Measurements from ENCODE around the gene CCDC73. TPM values are rescaled to one million over a fixed set of nuclear protein-coding genes. Genes with fewer than 3 reads are reported as not detected.

Gene CCDC73
- total RNA-seq, 1 donor from 2014 or later: not detected

DNA sequence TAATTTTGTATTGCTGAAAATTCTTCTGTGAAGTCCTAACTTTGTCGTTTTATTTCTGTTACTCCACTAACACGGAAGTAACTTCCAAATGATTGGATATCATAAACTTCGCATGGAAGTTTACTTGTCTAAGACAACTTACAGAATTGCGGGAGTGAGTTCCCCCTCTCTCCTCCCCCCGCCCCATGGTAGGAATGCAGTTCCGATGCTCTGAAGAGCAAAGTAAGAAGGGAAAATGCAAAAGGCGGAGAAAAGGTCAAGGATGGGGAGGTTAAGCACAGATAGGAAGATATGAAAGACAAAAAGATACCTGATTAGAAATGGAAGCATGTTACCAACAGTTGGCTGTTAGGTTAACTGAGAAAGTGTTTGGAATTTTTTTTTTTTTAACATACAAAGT is 209.5 kb downstream of the CCDC73 start:
- Mint-ChIP-seq H3K9me3 (ENCODE audit: low read depth) (no peaks in the 10 kb centered on the region), H3K36me3 (ENCODE audit: insufficient read depth) (peaks cover 7% of the 10 kb centered on the region), H3K27ac (peak overlapping the region; percentile 98), H3K4me1 (ENCODE audit: low read depth) (peaks cover 20% of the 10 kb centered on the region), H3K4me3 (ENCODE audit: low read depth) (peak overlapping the region; percentile 95), H3K27me3 (no peaks in the 10 kb centered on the region)
- TF ChIP-seq, protein P1, sequence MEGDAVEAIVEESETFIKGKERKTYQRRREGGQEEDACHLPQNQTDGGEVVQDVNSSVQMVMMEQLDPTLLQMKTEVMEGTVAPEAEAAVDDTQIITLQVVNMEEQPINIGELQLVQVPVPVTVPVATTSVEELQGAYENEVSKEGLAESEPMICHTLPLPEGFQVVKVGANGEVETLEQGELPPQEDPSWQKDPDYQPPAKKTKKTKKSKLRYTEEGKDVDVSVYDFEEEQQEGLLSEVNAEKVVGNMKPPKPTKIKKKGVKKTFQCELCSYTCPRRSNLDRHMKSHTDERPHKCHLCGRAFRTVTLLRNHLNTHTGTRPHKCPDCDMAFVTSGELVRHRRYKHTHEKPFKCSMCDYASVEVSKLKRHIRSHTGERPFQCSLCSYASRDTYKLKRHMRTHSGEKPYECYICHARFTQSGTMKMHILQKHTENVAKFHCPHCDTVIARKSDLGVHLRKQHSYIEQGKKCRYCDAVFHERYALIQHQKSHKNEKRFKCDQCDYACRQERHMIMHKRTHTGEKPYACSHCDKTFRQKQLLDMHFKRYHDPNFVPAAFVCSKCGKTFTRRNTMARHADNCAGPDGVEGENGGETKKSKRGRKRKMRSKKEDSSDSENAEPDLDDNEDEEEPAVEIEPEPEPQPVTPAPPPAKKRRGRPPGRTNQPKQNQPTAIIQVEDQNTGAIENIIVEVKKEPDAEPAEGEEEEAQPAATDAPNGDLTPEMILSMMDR (IDR thresholded peaks at IDR 0.05; ENCODE audit: unreplicated experiment): no peak
- DNase-seq (ENCODE audit: low spot score, unreplicated experiment): no peak

- TF ChIP-seq, protein P1 (IDR thresholded peaks at IDR 0.05; ENCODE audit: unreplicated experiment): no peak
- DNase-seq (ENCODE audit: low spot score, unreplicated experiment): peak; percentile 92
- no peaks in the 10 kb centered on the region for H3K27me3 Mint-ChIP-seq
- H3K36me3 Mint-ChIP-seq (ENCODE audit: insufficient read depth): peaks cover 4% of the 10 kb centered on the region
- peak within 1 kb of the TSS; percentile 95 for H3K4me3 Mint-ChIP-seq (ENCODE audit: low read depth)
- no peaks in the 10 kb centered on the region for H3K9me3 Mint-ChIP-seq (ENCODE audit: low read depth)
- peaks cover 20% of the 10 kb centered on the region for H3K4me1 Mint-ChIP-seq (ENCODE audit: low read depth)
- H3K27ac Mint-ChIP-seq: peak within 1 kb of the TSS; percentile 98
These were observed 210.8 kb downstream of the CCDC73 start, which contains the start of gene EIF3M for GRCh38 chr11:32583459-32584271. TSS of gene EIF3M (plus strand) at chr11:32583831. CDS start at chr11:32583888, 57 bp downstream.

DNA sequence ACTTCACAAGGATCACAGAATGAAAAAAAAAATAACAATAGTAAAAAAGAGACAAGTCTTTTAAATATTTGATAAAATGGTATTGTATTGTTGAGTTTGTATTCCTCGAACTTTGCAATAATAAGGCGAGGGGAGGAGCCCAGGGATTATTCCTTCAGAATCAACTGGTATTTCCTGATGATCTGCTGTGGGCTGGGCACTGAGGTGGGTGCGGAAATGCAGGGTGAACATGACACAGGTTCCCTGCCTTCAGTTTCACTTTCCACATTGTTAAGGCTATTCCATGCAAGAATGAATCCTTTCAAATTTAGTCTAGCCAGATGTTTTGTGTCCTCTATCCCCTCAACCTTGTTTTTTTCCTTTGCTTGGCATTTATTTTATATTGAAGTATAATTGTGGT is 212.9 kb downstream of the CCDC73 start:
- H3K36me3 Mint-ChIP-seq (ENCODE audit: insufficient read depth): peaks cover 2% of the 10 kb centered on the region
- peaks cover 17% of the 10 kb centered on the region for H3K4me1 Mint-ChIP-seq (ENCODE audit: low read depth)
- H3K27ac Mint-ChIP-seq: no peak overlapping the region
- TF ChIP-seq, protein P1 (IDR thresholded peaks at IDR 0.05; ENCODE audit: unreplicated experiment): no peak
- H3K4me3 Mint-ChIP-seq (ENCODE audit: low read depth): no peak overlapping the region
- H3K9me3 Mint-ChIP-seq (ENCODE audit: low read depth): no peaks in the 10 kb centered on the region
- no peak for DNase-seq (ENCODE audit: low spot score, unreplicated experiment)
- no peaks in the 10 kb centered on the region for H3K27me3 Mint-ChIP-seq

DNA sequence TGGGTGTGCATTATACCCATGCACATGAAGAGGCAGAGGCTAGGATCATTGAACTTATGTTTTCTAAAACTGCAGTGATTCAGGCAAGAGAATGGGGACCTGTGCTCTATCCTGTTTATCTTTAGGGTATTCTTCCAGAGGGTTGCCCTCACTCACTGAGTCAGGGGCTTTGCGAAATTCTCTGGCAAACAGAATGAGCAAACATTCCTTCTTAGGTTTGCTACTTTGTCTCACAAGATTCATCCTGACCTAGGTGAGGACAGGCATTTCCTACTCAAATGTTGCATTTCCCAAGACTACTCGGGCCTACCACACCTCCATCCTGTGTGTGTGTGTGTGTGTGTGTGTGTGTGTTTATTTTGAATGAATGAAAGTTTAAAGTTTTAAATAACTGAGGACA is 213.5 kb downstream of the CCDC73 start:
- TF ChIP-seq, protein P1 (IDR thresholded peaks at IDR 0.05; ENCODE audit: unreplicated experiment): no peak
- Mint-ChIP-seq H3K27ac (no peak overlapping the region), H3K4me3 (ENCODE audit: low read depth) (no peak overlapping the region), H3K9me3 (ENCODE audit: low read depth) (no peaks in the 10 kb centered on the region), H3K36me3 (ENCODE audit: insufficient read depth) (peaks cover 1% of the 10 kb centered on the region), H3K27me3 (no peaks in the 10 kb centered on the region), H3K4me1 (ENCODE audit: low read depth) (peaks cover 13% of the 10 kb centered on the region)
- no peak for DNase-seq (ENCODE audit: low spot score, unreplicated experiment)

GRCh38 chr11:32576456-32576855 is 218.0 kb downstream of the CCDC73 start:
- Mint-ChIP-seq H3K36me3 (ENCODE audit: insufficient read depth) (no peaks in the 10 kb centered on the region), H3K9me3 (ENCODE audit: low read depth) (no peaks in the 10 kb centered on the region), H3K4me1 (ENCODE audit: low read depth) (no peaks in the 10 kb centered on the region), H3K27ac (no peak overlapping the region), H3K4me3 (ENCODE audit: low read depth) (no peak overlapping the region), H3K27me3 (peaks cover 3% of the 10 kb centered on the region)
- no peak for DNase-seq (ENCODE audit: low spot score, unreplicated experiment)
- TF ChIP-seq, protein P1 (IDR thresholded peaks at IDR 0.05; ENCODE audit: unreplicated experiment): no peak
